Effector memory CD8-positive, alpha-beta T cell (primary cell): ENCODE data around the gene ASTN1.

Experiments used
- ATAC-seq: fragments of 150-1000 bp; cut with Tn5 transposase; replicated peaks from 2 replicates; pipeline ENCODE4 v1.10.0; 2021; ENCODE audit warnings: mild to moderate bottlenecking, moderate library complexity
- DNase-seq, 3 experiments: peaks; one replicate each; pipeline ENCODE4 v3.0.0; 2021
- H3K27ac Mint-ChIP-seq, 2 donors: one replicate each; pipeline ENCODE4 v1.8.0; 2022; ENCODE audit warnings: mild to moderate bottlenecking in 2 of 2, mixed read lengths in 2 of 2, moderate library complexity in 2 of 2
- H3K27me3 Mint-ChIP-seq, 2 donors: one replicate each; pipeline ENCODE4 v1.8.0; 2022; ENCODE audit warnings: mixed read lengths in 2 of 2
- H3K36me3 Mint-ChIP-seq: one replicate; pipeline ENCODE4 v1.8.0; 2022; ENCODE audit warnings: mild to moderate bottlenecking, moderate library complexity, mixed read lengths; ENCODE audit not compliant: insufficient read depth
- H3K4me1 Mint-ChIP-seq, 2 donors: one replicate each; pipeline ENCODE4 v1.8.0; 2022; ENCODE audit warnings: low read depth in 2 of 2, mixed read lengths in 2 of 2
- H3K4me3 Mint-ChIP-seq, 2 donors: one replicate each; pipeline ENCODE4 v1.8.0; 2022; ENCODE audit warnings: mild to moderate bottlenecking in 2 of 2, mixed read lengths in 2 of 2, moderate library complexity in 2 of 2
- H3K9me3 Mint-ChIP-seq, 2 donors: one replicate each; pipeline ENCODE4 v1.8.0; 2022; ENCODE audit warnings: mixed read lengths in 2 of 2

The ASTN1 gene

DNA sequence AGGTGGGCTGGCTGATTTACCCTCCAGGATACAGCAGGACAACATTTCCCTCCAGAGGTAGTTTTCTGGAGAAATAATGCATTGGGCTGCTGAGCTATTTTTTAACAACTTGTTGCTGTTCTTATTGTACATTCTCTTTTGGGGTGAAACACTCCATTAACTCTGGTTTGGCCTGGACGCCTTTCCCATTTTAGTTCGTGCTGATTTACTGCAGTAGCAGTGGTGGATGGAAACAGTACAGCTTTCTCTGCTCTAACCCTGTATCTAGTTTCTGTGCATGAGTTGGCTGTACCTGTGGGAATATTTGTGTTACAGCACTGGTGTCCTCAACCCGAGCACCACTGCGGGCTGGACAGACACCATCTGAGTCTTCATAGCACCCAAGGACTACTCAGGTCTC lies 325.3 kb downstream of the ASTN1 start:
- no peak overlapping the region for H3K4me3 Mint-ChIP-seq
- H3K36me3 Mint-ChIP-seq = no peaks in the 10 kb centered on the region
- ATAC-seq (no peak), DNase-seq (no peak)
- no peaks in the 10 kb centered on the region for H3K27me3 Mint-ChIP-seq
- no peaks in the 10 kb centered on the region for H3K4me1 Mint-ChIP-seq
- H3K9me3 Mint-ChIP-seq = no peaks in the 10 kb centered on the region
- H3K27ac Mint-ChIP-seq = no peak overlapping the region

DNA sequence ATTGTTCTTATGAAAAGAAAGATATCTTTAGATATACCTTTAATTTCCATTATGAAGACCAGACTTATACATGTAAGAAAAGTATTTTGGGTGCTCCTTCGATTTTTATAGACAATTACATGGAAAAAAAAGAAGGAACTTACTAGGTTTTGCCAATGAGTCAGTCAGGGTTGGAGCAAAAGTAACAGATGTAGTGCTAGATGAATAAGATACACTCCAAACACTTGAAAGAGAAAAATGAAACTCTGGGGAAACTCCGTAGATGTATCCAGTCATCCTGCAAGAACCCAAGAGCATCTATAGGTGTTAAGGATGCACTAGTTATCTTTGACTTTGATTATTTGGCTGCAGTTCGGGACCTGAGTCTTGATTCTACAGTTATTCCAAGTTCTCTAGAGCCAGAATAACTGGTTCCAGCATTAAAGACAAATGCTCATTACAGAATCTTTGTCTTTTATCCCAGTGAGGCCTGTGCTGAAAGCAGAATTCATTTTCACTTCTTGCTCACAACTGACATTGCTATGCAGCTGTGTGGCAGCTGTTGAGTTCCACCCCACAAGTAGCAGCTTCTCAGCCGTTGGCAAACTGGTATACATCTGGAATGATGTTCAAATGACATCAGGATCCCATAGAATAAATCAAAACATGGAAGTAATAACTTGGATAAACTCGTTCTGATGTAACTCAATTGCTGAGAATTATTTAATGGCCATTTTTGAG lies 326.1 kb downstream of the ASTN1 start:
- DNase-seq (no peak), ATAC-seq (no peak)
- Mint-ChIP-seq H3K9me3 (no peaks in the 10 kb centered on the region), H3K27me3 (no peaks in the 10 kb centered on the region), H3K4me1 (no peaks in the 10 kb centered on the region), H3K27ac (no peak overlapping the region), H3K4me3 (no peak overlapping the region), H3K36me3 (no peaks in the 10 kb centered on the region)

DNA sequence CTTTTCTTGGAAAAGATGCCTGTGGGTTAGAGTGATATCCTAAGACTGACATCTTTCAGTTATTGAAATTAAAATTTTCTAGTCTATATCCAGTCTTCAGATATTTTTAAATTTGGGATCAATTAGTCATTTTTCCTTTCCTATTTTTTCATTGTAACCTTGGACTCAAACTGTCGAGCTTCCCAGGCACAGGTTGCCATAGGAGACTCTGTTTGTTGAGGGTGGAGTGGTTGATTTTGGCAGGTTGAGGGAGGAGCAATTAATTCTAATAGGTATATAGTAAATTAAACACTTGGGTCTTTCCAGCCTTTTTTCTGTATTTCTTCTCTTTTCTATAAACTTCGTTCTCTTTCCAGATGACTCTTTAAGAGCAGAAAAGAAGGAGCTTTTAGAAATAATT lies 326.8 kb downstream of the ASTN1 start:
- no peaks in the 10 kb centered on the region for H3K9me3 Mint-ChIP-seq
- no peak for ATAC-seq
- no peak for DNase-seq
- no peaks in the 10 kb centered on the region for H3K4me1 Mint-ChIP-seq
- no peak overlapping the region for H3K4me3 Mint-ChIP-seq
- H3K27me3 Mint-ChIP-seq = no peaks in the 10 kb centered on the region
- H3K27ac Mint-ChIP-seq = no peak overlapping the region
- no peaks in the 10 kb centered on the region for H3K36me3 Mint-ChIP-seq

DNA sequence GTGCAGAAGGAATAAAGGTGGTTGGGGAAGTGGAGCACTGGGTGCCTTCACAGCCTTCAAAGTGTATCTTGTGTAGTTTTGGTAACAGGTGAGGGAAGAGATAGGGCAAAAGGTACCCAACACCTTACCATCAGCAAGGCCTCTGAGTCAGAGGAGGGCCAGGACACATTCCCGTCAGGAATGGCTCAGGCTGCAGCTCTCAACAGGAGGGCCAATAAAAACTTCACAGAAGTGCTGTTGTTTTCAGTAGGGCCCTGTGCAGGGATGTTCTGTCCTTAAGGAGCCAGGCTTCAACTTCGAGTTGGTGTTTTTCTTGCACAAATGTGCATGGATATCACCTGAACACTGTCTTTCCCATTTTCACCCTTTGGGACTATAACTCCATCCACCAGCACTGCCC lies 333.4 kb downstream of the ASTN1 start:
- H3K36me3 Mint-ChIP-seq = no peaks in the 10 kb centered on the region
- H3K27me3 Mint-ChIP-seq = no peaks in the 10 kb centered on the region
- H3K9me3 Mint-ChIP-seq = peaks cover 3 to 10% of the 10 kb centered on the region in 2 donors
- no peaks in the 10 kb centered on the region for H3K4me1 Mint-ChIP-seq
- no peak for ATAC-seq
- H3K27ac Mint-ChIP-seq = no peak overlapping the region
- no peak for DNase-seq
- no peak overlapping the region for H3K4me3 Mint-ChIP-seq

DNA sequence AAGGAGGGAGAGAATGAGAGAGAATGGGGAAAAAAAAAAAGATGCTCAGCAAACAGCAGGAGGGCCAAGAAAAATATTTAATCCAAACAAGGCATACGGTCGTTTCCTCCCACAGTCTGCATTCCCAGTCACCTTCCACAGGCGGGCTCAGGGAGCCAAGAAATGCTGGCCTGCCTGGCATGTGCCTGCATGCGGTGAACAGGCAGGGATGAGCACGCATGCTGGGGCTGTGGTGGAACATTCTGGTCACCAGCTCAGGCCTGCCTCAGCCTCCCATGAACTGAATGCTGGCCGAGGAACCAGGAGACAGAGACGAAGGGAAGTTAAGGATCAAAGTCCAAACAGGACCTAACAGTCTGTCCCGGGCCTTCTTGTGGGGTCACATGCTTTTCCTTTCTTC lies 335.3 kb downstream of the ASTN1 start:
- Mint-ChIP-seq H3K27me3 (no peaks in the 10 kb centered on the region), H3K36me3 (no peaks in the 10 kb centered on the region), H3K4me1 (no peaks in the 10 kb centered on the region), H3K27ac (no peak overlapping the region), H3K9me3 (peaks cover 3 to 13% of the 10 kb centered on the region in 2 donors), H3K4me3 (no peak overlapping the region)
- no peak for DNase-seq
- ATAC-seq = no peak

DNA sequence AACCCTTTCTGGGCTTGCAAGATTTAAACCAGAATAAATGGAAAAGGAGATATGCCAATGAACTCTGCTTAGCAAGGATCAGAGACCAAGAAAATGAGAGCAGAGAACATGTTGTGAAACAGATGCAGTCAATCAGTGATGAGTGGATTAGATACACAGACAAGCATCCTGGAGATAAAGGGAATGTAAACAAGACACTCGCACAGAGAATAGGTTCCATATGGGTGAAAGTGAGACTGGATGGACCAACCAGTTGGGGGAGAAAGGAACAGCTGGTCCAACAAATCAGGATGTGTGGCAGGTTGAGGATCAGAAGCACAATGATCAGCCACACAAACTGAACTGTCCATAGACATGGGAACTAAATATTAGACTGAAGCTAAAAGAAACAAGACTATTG lies 338.2 kb downstream of the ASTN1 start:
- Mint-ChIP-seq H3K4me3 (no peak overlapping the region), H3K27ac (no peak overlapping the region), H3K27me3 (no peaks in the 10 kb centered on the region), H3K9me3 (peaks cover 7 to 13% of the 10 kb centered on the region in 2 donors), H3K36me3 (no peaks in the 10 kb centered on the region), H3K4me1 (no peaks in the 10 kb centered on the region)
- DNase-seq (no peak), ATAC-seq (no peak)

DNA sequence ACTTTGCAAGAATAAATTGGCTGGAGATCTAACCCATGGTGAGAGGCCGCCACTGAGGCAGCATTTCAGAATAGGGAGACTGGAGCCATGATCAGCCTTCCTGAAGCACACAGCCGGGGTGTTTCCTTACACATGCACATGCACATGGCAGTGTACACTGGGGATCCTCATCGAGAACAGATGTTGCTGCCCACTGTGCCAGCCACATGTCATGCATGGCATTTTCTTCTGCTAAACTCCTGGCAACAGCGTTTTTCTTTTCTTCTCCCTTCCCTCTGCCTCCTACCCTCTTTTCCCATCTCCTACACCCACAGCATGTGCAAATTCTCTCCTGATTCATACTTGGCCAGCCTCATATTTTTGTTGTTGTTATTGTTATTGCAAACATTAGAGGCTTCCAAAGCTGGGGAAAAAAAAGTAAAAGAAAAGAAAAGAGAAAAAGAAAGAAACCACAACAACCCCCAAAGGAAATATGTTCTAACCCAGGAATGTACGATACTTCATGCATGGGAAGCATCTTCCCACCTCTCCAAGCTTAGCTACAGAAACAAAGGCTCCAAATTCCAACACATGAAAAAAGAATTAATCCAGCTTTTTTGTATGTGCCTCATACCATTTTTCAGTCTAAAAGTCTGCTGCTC lies 344.0 kb downstream of the ASTN1 start:
- Mint-ChIP-seq H3K4me3 (no peak overlapping the region), H3K36me3 (no peaks in the 10 kb centered on the region), H3K27me3 (no peaks in the 10 kb centered on the region), H3K4me1 (no peaks in the 10 kb centered on the region), H3K27ac (no peak overlapping the region), H3K9me3 (peaks cover 0 to 4% of the 10 kb centered on the region in 2 donors)
- ATAC-seq (no peak), DNase-seq (no peak)

DNA sequence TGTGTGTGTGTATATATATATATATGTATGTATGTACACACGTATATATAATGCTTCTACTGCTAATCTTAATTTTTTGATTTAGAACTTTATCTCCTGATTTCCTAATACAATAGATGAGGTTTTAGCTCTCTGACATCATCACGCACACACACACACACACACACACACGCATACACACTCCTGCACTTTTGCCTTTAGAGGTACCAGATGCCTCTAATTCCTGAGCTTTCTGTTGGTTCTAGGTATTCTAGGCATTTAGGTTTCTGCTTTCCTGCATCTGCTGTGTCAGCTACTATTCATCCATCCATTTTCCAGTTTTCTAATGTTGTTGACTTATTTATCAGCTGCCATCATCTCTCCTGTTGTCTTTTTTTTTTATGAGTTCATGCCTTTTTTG lies 348.3 kb downstream of the ASTN1 start:
- H3K9me3 Mint-ChIP-seq = peaks cover 0 to 2% of the 10 kb centered on the region in 2 donors
- ATAC-seq (no peak), DNase-seq (no peak)
- no peak overlapping the region for H3K27ac Mint-ChIP-seq
- no peaks in the 10 kb centered on the region for H3K27me3 Mint-ChIP-seq
- H3K4me3 Mint-ChIP-seq = no peak overlapping the region
- H3K36me3 Mint-ChIP-seq = no peaks in the 10 kb centered on the region
- H3K4me1 Mint-ChIP-seq = no peaks in the 10 kb centered on the region

DNA sequence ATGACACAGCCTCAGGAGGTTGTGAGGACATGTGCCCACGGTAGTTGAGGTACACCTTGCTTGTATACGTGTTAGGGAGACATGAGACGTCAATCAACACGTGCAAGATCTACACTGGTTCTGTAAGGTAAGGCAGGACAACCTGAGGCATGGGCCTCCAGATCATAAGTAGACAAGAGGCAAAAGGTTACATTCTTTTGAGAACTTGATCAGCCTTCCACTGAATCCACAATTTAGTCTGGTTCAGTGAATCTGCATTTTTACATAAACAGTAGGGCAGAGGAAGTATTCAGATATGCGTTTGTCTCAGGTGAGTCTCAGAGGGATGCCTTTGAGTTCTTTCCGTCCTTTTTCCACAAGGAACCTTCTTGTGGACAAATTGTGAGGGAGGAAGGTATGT lies 348.9 kb downstream of the ASTN1 start:
- Mint-ChIP-seq H3K27ac (no peak overlapping the region), H3K36me3 (no peaks in the 10 kb centered on the region), H3K27me3 (no peaks in the 10 kb centered on the region), H3K4me3 (no peak overlapping the region), H3K4me1 (no peaks in the 10 kb centered on the region), H3K9me3 (peaks cover 0 to 2% of the 10 kb centered on the region in 2 donors)
- ATAC-seq = no peak
- DNase-seq = no peak

DNA sequence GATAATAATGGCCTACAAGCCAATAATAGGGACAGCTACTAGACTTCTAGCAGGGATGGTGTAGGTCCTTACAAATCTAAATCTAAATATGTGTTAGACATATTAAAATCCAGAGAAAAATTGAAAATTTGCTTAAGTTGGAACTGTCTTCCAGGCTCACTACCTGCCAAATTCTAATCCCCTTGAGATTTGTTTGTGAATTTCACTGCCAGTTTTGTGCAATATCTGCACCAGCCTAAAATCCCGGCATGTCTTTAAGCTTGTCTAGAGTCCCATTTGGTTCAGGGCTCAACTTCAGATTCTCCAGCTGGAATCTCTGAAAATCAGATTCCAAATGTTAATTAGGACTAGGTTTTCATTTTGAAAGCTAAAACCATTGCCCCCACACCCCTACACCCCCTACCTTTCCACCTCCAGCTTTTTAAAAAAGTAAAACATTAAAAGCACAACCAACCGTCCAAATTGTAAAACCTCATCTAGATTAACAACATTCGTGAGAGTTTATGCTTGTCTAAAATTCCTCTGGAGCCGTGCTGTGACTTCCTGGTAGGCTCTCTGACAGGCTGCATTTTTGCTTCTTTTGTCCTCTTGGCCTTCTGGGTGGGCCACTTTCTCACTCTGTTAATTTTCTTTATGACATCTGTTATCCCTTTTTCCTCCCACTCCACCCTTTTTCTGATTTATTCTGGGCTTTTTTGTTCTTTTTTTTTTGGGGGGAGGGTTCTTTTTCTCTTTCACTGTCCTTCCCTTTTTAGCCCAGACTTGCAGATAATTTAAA lies 352.8 kb downstream of the ASTN1 start:
- no peaks in the 10 kb centered on the region for H3K36me3 Mint-ChIP-seq
- no peak for ATAC-seq
- no peak overlapping the region for H3K4me3 Mint-ChIP-seq
- DNase-seq = no peak
- no peak overlapping the region for H3K27ac Mint-ChIP-seq
- peaks cover 0 to 3% of the 10 kb centered on the region in 2 donors for H3K9me3 Mint-ChIP-seq
- H3K27me3 Mint-ChIP-seq = no peaks in the 10 kb centered on the region
- no peaks in the 10 kb centered on the region for H3K4me1 Mint-ChIP-seq

DNA sequence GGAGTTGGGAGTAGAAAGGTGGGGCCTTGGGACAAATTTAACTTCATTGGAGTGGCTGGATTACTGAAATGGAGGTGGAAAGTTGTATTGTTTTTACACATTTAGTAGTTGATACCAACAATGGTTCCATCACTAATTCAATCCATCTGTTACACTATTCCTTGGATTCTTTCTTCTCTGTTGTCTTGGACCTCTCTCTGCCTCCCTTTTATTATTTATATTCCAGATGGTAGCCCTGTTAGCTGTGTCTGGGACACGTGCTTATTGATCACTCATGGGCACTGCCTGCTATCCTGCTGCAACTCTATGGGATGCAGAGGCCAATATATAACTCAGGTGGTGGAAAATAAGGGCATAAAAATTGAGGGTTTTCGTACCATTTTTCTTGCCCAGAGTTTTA lies 355.2 kb downstream of the ASTN1 start:
- H3K4me1 Mint-ChIP-seq = no peaks in the 10 kb centered on the region
- ATAC-seq (no peak), DNase-seq (no peak)
- no peaks in the 10 kb centered on the region for H3K27me3 Mint-ChIP-seq
- H3K27ac Mint-ChIP-seq = no peak overlapping the region
- H3K4me3 Mint-ChIP-seq = no peak overlapping the region
- H3K9me3 Mint-ChIP-seq = peaks cover 0 to 2% of the 10 kb centered on the region in 2 donors
- H3K36me3 Mint-ChIP-seq = no peaks in the 10 kb centered on the region
